ENCODE data around the gene TGFBR2. TPM values are rescaled to one million over a fixed set of nuclear protein-coding genes. Genes with fewer than 3 reads are reported as not detected.

Gene TGFBR2
- total RNA-seq, 2 donors from 2014 or later, result 6.0 to 9.6 TPM

GRCh38 chr3:30614943-30615342, 8.5 kb downstream of the TGFBR2 start:
- H3K4me1 Mint-ChIP-seq, result peaks cover 40% of the 10 kb centered on the region
- H3K27ac Mint-ChIP-seq, result no peak overlapping the region
- no peak for DNase-seq
- no peaks in the 10 kb centered on the region for H3K9me3 Mint-ChIP-seq
- no peaks in the 10 kb centered on the region for H3K27me3 Mint-ChIP-seq (ENCODE audit: insufficient read depth)
- H3K36me3 Mint-ChIP-seq (ENCODE audit: low read depth), result peaks cover 11% of the 10 kb centered on the region
- Histone ChIP-seq H3K27me3 (ENCODE audit: control insufficient read depth, insufficient read depth, low read length, poor library complexity, severe bottlenecking) (no peaks in the 10 kb centered on the region), H3K4me1 (ENCODE audit: control insufficient read depth, insufficient read depth, low read length) (no peaks in the 10 kb centered on the region), H3K4me3 (ENCODE audit: low read length) (no peak overlapping the region), H3K9ac (ENCODE audit: extremely low read depth, low read length, poor library complexity, severe bottlenecking) (no peak overlapping the region), H3K27ac (ENCODE audit: low read depth, low read length) (no peak overlapping the region), H3K9me3 (ENCODE audit: control insufficient read depth, low read length) (no peaks in the 10 kb centered on the region), H3K36me3 (ENCODE audit: control insufficient read depth, insufficient read depth, low read length) (peaks cover 7% of the 10 kb centered on the region)
- TF ChIP-seq CTCF (conservative IDR thresholded peaks at IDR 0.05), result no peak
- 100% methylated on average over 1 of the region's 1 CpG for WGBS, 2 experiments (ENCODE audit: insufficient coverage in 1 of 2, insufficient read length in 1 of 2)
- H3K4me3 Mint-ChIP-seq, result no peak overlapping the region

- Mint-ChIP-seq H3K27ac (no peak overlapping the region), H3K36me3 (ENCODE audit: low read depth) (peaks cover 11% of the 10 kb centered on the region), H3K27me3 (ENCODE audit: insufficient read depth) (no peaks in the 10 kb centered on the region), H3K4me1 (peaks cover 39% of the 10 kb centered on the region), H3K9me3 (no peaks in the 10 kb centered on the region), H3K4me3 (no peak overlapping the region)
- Histone ChIP-seq H3K4me1 (ENCODE audit: control insufficient read depth, insufficient read depth, low read length) (no peaks in the 10 kb centered on the region), H3K4me3 (ENCODE audit: low read length) (no peak overlapping the region), H3K9ac (ENCODE audit: extremely low read depth, low read length, poor library complexity, severe bottlenecking) (no peak overlapping the region), H3K27me3 (ENCODE audit: control insufficient read depth, insufficient read depth, low read length, poor library complexity, severe bottlenecking) (no peaks in the 10 kb centered on the region), H3K27ac (ENCODE audit: low read depth, low read length) (no peak overlapping the region), H3K9me3 (ENCODE audit: control insufficient read depth, low read length) (no peaks in the 10 kb centered on the region), H3K36me3 (ENCODE audit: control insufficient read depth, insufficient read depth, low read length) (peaks cover 7% of the 10 kb centered on the region)
- DNase-seq, result no peak
- WGBS, 2 experiments (ENCODE audit: insufficient coverage in 1 of 2, insufficient read length in 1 of 2), result 97% methylated on average over 2 of the region's 3 CpGs; no CpG with 5 or more reads in 1 of the 2 experiments
- no peak for TF ChIP-seq CTCF (conservative IDR thresholded peaks at IDR 0.05)
These were observed 9.4 kb downstream of the TGFBR2 start for GRCh38 chr3:30615615-30616346.

- Histone ChIP-seq H3K9ac (ENCODE audit: extremely low read depth, low read length, poor library complexity, severe bottlenecking) (no peak overlapping the region), H3K9me3 (ENCODE audit: control insufficient read depth, low read length) (no peaks in the 10 kb centered on the region), H3K36me3 (ENCODE audit: control insufficient read depth, insufficient read depth, low read length) (peaks cover 7% of the 10 kb centered on the region), H3K4me1 (ENCODE audit: control insufficient read depth, insufficient read depth, low read length) (peaks cover 1% of the 10 kb centered on the region), H3K27me3 (ENCODE audit: control insufficient read depth, insufficient read depth, low read length, poor library complexity, severe bottlenecking) (no peaks in the 10 kb centered on the region), H3K4me3 (ENCODE audit: low read length) (no peak overlapping the region), H3K27ac (ENCODE audit: low read depth, low read length) (no peak overlapping the region)
- Mint-ChIP-seq H3K9me3 (no peaks in the 10 kb centered on the region), H3K4me3 (no peak overlapping the region), H3K27me3 (ENCODE audit: insufficient read depth) (no peaks in the 10 kb centered on the region), H3K4me1 (peaks cover 40% of the 10 kb centered on the region), H3K36me3 (ENCODE audit: low read depth) (peaks cover 12% of the 10 kb centered on the region), H3K27ac (no peak overlapping the region)
- TF ChIP-seq CTCF (conservative IDR thresholded peaks at IDR 0.05), result no peak
- no peak for DNase-seq
- WGBS, 2 experiments (ENCODE audit: insufficient coverage in 1 of 2, insufficient read length in 1 of 2), result no CpG with 5 or more reads among the region's 1 CpG
These were observed 10.1 kb downstream of the TGFBR2 start for GRCh38 chr3:30616347-30617027.

Measured in endodermal cell (in vitro differentiated cells).